Measurements from ENCODE around the gene PALM3. TPM values are rescaled to one million over a fixed set of nuclear protein-coding genes. Genes with fewer than 3 reads are reported as not detected.
A peak's percentile ranks its signal among the peaks of the same experiment; 100 is the strongest.

PALM3 gene
- total RNA-seq, 1 experiment from 2014 or later, result 3.3 TPM

DNA sequence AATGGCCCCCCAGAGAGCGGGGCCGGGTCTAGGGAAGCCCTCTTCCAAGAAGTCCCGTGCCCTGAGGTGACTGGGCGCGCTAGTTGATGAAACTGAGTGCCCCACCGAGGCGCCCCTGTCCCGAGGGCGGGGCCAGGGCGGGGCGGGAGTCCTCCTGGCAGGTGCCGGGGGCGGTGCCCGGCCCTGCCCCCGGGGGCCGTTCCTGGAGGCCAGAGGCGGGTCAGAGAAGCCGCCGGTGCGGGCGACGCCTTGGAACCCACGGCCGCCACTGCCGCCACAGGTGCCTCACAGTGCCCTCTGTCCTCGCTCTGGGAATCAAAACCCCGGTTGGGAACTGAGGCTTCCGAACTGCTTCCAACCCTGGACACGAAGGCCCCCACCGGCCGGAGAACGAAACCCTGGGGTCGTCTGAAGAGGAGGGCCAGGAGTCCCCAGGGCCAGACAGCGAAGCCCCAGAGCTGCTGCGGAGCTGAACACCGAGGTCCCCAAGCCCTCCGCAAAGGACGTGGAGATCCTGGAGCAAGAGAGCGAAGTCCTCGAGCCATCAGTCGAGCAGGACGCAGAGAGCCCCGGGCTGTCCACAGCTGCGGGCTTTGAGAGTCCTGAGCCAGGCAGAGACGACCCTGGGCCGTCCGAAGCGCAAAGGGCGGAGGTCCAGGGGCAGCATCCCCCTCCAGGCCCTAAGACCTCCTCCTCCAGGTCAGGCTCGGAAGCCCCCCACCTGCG, 10.8 kb upstream of the PALM3 start, which contains the start of gene MISP3:
TSS of gene MISP3 (plus strand) at position 252 of the 726 bp plus-strand sequence. CDS start 524 bp downstream, outside the sequence.
- no peak for DNase-seq (ENCODE audit: low read depth, low spot score)
- ChIA-PET RAD21 (ENCODE audit: low non-redundant PET in 1 of 2, low total read pairs in 2 of 2, uncharacterized antibody in 2 of 2, unreplicated experiment in 2 of 2) (interaction anchor here in 1 of 2 experiments (0.6 kb wide), 1 partner anchor 300 kb away, joined by 3 read pairs; no protein-coding TSS in a partner anchor), POLR2A (interaction anchor here (0.7 kb wide), 1 partner anchor 66 kb away, joined by 3 read pairs; the partner anchor contains the start of gene RFX1), CTCF (interaction anchor here (0.6 to 6.6 kb wide), 15 partner anchors 13 to 200 kb away, joined by 3 to 83 read pairs (median 5); partner anchors contain the start of genes ASF1B, IL27RA and PALM3)
- Histone ChIP-seq H3K36me3 (ENCODE audit: control insufficient read depth in 1 of 2, insufficient read depth in 2 of 2, low read length in 2 of 2) (no peaks in the 10 kb centered on the region), H3K27ac (ENCODE audit: low read depth, low read length) (peak within 1 kb of the TSS; percentile 80), H3K9ac (ENCODE audit: low read length) (peak within 1 kb of the TSS; percentile 63), H3K9me2 (ENCODE audit: insufficient read depth) (no peaks in the 10 kb centered on the region), H3K79me2 (ENCODE audit: insufficient read depth, low read length) (no peaks in the 10 kb centered on the region), H3K27me3 (ENCODE audit: insufficient read depth, low read length) (no peaks in the 10 kb centered on the region), H3K9me3 (ENCODE audit: control insufficient read depth in 1 of 2, insufficient read depth in 1 of 2, low read depth in 1 of 2, low read length in 2 of 2) (no peaks in the 10 kb centered on the region; a peak in 1 of 4 replicates), H2AFZ (ENCODE audit: low read depth, low read length, poor library complexity, severe bottlenecking) (peak within 1 kb of the TSS; percentile 97), H3K4me3 (replicated peaks in 1 of 2; ENCODE audit: low read depth in 1 of 2, low read length in 2 of 2) (peak within 1 kb of the TSS; percentile 66 to 72), H3K4me1 (ENCODE audit: control insufficient read depth in 1 of 2, insufficient read depth in 2 of 2, low read length in 2 of 2) (peaks cover 17 to 41% of the 10 kb centered on the region in 2 experiments), H4K20me1 (ENCODE audit: insufficient read depth) (no peaks in the 10 kb centered on the region), H3K4me2 (ENCODE audit: low read length) (peak within 1 kb of the TSS; percentile 99)
- no peak for TF ChIP-seq RAD21 (IDR thresholded peaks at IDR 0.05; ENCODE audit: low read depth)
- TF ChIP-seq ZFX (IDR thresholded peaks at IDR 0.05), result no peak
- TF ChIP-seq, protein P1, sequence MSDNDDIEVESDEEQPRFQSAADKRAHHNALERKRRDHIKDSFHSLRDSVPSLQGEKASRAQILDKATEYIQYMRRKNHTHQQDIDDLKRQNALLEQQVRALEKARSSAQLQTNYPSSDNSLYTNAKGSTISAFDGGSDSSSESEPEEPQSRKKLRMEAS (IDR thresholded peaks at IDR 0.05), result 0 out of 2 replicates have a peak, but pooled peaks have one; percentile 1
- no peak for TF ChIP-seq JUND (IDR thresholded peaks at IDR 0.05)
- TF ChIP-seq EZH2 (IDR thresholded peaks at IDR 0.05), result no peak
- no peak for TF ChIP-seq EZH2phosphoT487 (IDR thresholded peaks at IDR 0.05; ENCODE audit: borderline replicate concordance)
- no peak for TF ChIP-seq EGR1 (IDR thresholded peaks at IDR 0.05; ENCODE audit: low read depth)
- TF ChIP-seq POLR2AphosphoS5 (IDR thresholded peaks at IDR 0.05; ENCODE audit: low read depth, low read length), result peak; percentile 14; the same call in 1 of the 2 replicates
- BruUV-seq (replicated peaks), result no TSS peak
- peak; percentile 55 for ATAC-seq
- intact Hi-C loops (cut with micrococcal nuclease), result loop anchor here (1.0 to 10.0 kb wide), 4 partner anchors 40 to 288 kb away; partner anchors contain the start of genes BRME1 and CC2D1A

All from HCT116 (cell line).